GM10266 (cell line): ENCODE results near the gene SRGAP3.

ENCODE experiments used
- DNase-seq: peaks from one replicate; pipeline ENCODE4 v3.0.0; 2012; ENCODE audit errors: extremely low spot score
- CTCF ChIP-seq: IDR thresholded peaks from 2 replicates; pipeline ENCODE4 v1.5.1; 2012; ENCODE audit warnings: mild to moderate bottlenecking, low read depth; ENCODE audit not compliant: control insufficient read depth, insufficient read depth; ENCODE audit errors: missing control alignments

SRGAP3 gene

GRCh38 chr3:9209777-9210176 lies 39.7 kb downstream of the SRGAP3 start:
- no peak for TF ChIP-seq CTCF
- no peak for DNase-seq

GRCh38 chr3:9208605-9209152 lies 40.8 kb downstream of the SRGAP3 start:
- no peak for TF ChIP-seq CTCF
- no peak for DNase-seq

GRCh38 chr3:9207116-9207763 lies 42.2 kb downstream of the SRGAP3 start:
- no peak for DNase-seq
- TF ChIP-seq CTCF, result no peak

- no peak for TF ChIP-seq CTCF
Observed at GRCh38 chr3:9206287-9206686, 43.2 kb downstream of the SRGAP3 start.

GRCh38 chr3:9205345-9206143 lies 43.9 kb downstream of the SRGAP3 start:
- TF ChIP-seq CTCF, result no peak
- no peak for DNase-seq

More at GRCh38 chr3:9206287-9206686, 43.2 kb downstream of the SRGAP3 start:
- no peak for DNase-seq

- TF ChIP-seq CTCF, result no peak
- DNase-seq, result no peak
Observed at GRCh38 chr3:9204253-9204992, 45.0 kb downstream of the SRGAP3 start.

- no peak for DNase-seq
- no peak for TF ChIP-seq CTCF
Observed at GRCh38 chr3:9203317-9203716, 46.1 kb downstream of the SRGAP3 start.
